H1 (cell line): Measurements from ENCODE around the gene ZFP91. TPM values are rescaled to one million over a fixed set of nuclear protein-coding genes. Genes with fewer than 3 reads are reported as not detected.
A peak's percentile ranks its signal among the peaks of the same experiment; 100 is the strongest.

Experiments used
- GTF2F1 ChIP-seq: IDR thresholded peaks from 2 replicates; pipeline ENCODE4 v1.6.1; 2012; ENCODE audit warnings: low read depth, low read length, improper control_type of control experiment, borderline replicate concordance
- POLR2AphosphoS5 ChIP-seq: IDR thresholded peaks from 2 replicates; pipeline ENCODE4 v1.6.1; 2011; ENCODE audit warnings: low read depth, low read length
- POU5F1 ChIP-seq: IDR thresholded peaks from 2 replicates; pipeline ENCODE4 v1.6.1; 2011; ENCODE audit warnings: low read depth, mild to moderate bottlenecking, low read length, moderate library complexity
- RAD21 ChIP-seq, 2 experiments: IDR thresholded peaks in 1 of 2; conservative IDR thresholded peaks in 1 of 2; 2 replicates each; pipeline ENCODE4 v1.6.1; 2011; ENCODE audit warnings: low read depth in 2 of 2, low read length in 2 of 2, improper control_type of control experiment in 1 of 2, inconsistent platforms in 1 of 2, mild to moderate bottlenecking in 1 of 2, moderate library complexity in 1 of 2
- RFX5 ChIP-seq: IDR thresholded peaks from 2 replicates; pipeline ENCODE4 v1.6.1; 2011; ENCODE audit warnings: low read depth, low read length, improper control_type of control experiment, borderline replicate concordance
- TAF1 ChIP-seq: IDR thresholded peaks from 2 replicates; pipeline ENCODE4 v1.6.1; 2011; ENCODE audit warnings: mild to moderate bottlenecking, low read depth, low read length
- polyA plus RNA-seq, 7 experiments: library from polyadenylated mRNA; depleted of rRNA in 3 of 7; stranded (reverse) in 5 of 7; unstranded in 2 of 7; fragments of >200 nt in 5 of 7; fragments of 200-250 nt in 2 of 7; gene quantifications; 1 replicate in 5 of 7; 2 replicates in 1 of 7; 4 replicates in 1 of 7; pipeline versions ENCODE4 v1.2.1 to v1.2.3, GENCODE V29; 2011 to 2013; ENCODE audit warnings: missing spikeins in 2 of 7, mixed read lengths in 2 of 7
- total RNA-seq: library from RNA; stranded (reverse); fragmentation: NEBNext Ultra II Directional; extraction: Animal tissue kit (Norgen Biotek cat#: 25700); gene quantifications from 2 replicates; pipeline ENCODE4 v1.2.1, GENCODE V29; 2021

ZFP91 gene
- total and polyA plus RNA-seq, 2 of the 8 experiments (the other 6 are each of a cell fraction or from before 2014, with no cell fraction given), result 10.7 to 29.0 TPM

- peak; percentile 94 for TF ChIP-seq POLR2AphosphoS5
- no peak for TF ChIP-seq RAD21 (IDR thresholded peaks at IDR 0.05 in 1 of 2, conservative IDR thresholded peaks at IDR 0.05 in 1 of 2; ENCODE audit: low read depth in 2 of 2, low read length in 2 of 2)
- TF ChIP-seq RFX5, result no peak
- peak; percentile 67; the same call in 1 of the 2 replicates for TF ChIP-seq TAF1
- TF ChIP-seq POU5F1, result no peak
- TF ChIP-seq GTF2F1, result no peak
Observed at GRCh38 chr11:58579192-58580129, 598 bp downstream of the ZFP91 start (continued).
